A549 (cell line): ENCODE results near the gene C3orf22.

Experiments
- POLR2A ChIP-seq: IDR thresholded peaks from 2 replicates; pipeline ENCODE4 v1.6.1; 2012; ENCODE audit warnings: mild to moderate bottlenecking, low read length
- TF ChIP-seq, protein P1 (sequence below): fragments of 200-600 bp; sonication (generic); IDR thresholded peaks from 2 replicates; pipeline ENCODE4 v1.6.1; 2016; ENCODE audit warnings: antibody characterized with exemption, mild to moderate bottlenecking, moderate library complexity

- TF ChIP-seq POLR2A = no peak
- TF ChIP-seq, protein P1, sequence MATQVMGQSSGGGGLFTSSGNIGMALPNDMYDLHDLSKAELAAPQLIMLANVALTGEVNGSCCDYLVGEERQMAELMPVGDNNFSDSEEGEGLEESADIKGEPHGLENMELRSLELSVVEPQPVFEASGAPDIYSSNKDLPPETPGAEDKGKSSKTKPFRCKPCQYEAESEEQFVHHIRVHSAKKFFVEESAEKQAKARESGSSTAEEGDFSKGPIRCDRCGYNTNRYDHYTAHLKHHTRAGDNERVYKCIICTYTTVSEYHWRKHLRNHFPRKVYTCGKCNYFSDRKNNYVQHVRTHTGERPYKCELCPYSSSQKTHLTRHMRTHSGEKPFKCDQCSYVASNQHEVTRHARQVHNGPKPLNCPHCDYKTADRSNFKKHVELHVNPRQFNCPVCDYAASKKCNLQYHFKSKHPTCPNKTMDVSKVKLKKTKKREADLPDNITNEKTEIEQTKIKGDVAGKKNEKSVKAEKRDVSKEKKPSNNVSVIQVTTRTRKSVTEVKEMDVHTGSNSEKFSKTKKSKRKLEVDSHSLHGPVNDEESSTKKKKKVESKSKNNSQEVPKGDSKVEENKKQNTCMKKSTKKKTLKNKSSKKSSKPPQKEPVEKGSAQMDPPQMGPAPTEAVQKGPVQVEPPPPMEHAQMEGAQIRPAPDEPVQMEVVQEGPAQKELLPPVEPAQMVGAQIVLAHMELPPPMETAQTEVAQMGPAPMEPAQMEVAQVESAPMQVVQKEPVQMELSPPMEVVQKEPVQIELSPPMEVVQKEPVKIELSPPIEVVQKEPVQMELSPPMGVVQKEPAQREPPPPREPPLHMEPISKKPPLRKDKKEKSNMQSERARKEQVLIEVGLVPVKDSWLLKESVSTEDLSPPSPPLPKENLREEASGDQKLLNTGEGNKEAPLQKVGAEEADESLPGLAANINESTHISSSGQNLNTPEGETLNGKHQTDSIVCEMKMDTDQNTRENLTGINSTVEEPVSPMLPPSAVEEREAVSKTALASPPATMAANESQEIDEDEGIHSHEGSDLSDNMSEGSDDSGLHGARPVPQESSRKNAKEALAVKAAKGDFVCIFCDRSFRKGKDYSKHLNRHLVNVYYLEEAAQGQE = no peak
Measured at GRCh38 chr3:126530171-126531050, 28.3 kb downstream of the C3orf22 start.
